ENCODE measurements around the gene PRAMEF18. TPM values are rescaled to one million over a fixed set of nuclear protein-coding genes. Genes with fewer than 3 reads are reported as not detected.
"Not testable (repeated sequence)": the region's sequence is repeated elsewhere in the genome, so short reads cannot be mapped to it uniquely, and the experiment has no call there.

The PRAMEF18 gene, protein sequence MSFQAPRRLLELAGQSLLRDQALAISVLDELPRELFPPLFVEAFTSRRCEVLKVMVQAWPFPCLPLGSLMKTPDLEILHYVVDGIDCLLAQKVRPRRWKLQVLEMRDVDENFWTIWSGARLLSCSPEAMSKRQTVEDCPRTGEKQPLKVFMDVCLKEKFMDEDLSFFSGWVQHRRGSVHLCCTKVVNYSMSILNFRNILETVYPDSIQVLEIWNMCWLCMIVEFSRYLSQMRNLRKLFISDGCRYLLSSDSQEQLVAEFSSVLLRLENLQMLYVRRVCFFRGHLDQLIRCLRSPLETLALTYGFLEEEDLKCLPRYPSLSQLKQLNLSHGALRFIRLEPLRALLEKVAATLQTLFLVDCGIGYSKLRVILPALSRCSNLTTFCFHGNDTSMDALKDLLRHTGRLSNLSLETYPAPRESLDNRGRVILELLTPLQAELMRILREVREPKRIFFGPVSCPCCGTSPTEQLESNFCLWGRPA
- polyA plus RNA-seq (2012; ENCODE audit: insufficient read depth, insufficient read length), result not detected

DNA sequence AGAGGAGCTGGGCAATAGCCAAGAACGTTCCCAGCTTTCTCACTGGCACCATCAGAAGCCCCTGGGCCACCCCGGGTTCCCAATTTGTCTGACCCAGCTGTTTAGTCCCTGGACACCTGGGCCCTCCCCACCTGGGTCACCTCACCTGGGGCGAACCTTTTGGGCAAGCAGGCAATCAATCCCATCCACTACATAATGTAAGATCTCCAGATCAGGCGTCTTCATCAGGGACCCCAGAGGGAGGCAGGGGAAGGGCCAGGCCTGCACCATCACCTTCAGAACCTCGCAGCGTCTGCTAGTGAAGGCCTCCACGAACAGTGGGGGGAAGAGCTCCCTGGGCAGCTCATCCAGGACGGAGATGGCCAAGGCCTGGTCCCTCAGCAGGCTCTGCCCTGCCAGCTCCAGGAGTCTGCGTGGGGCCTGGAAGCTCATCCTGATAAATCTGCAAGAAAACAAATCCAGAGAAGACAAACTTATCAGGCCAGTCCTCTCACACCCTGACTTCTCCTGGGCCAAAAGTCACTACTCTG, at the start of gene PRAMEF18:
PRAMEF18 (minus strand) TSS at position 480 of the 530 bp plus-strand sequence; CDS start at position 432, 48 bp downstream.
- not testable (repeated sequence) for H3K4me3 ChIP-seq (ENCODE audit: low read length); DNase-seq (ENCODE audit: low read depth, low spot score)

DNA sequence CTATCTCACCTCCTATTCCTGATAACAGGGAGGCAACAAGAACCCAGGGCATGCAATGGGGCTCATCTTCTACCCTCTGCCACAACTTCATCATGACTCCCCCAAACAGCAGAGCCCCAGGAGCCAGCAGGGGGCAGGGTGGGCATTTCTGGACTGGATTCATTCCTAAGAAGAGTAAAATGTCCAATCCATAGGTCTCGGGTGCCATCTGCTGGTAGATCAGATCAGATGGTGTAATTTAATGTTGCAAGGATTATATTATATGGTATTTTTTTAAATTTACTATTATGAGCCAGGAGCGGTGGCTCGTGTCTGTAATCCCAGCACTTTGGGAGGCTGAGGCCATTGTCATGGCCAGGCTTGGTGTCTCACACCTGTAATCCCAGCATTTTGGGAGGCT, 39.2 kb upstream of the PRAMEF18 start:
- DNase-seq (ENCODE audit: low read depth, low spot score); H3K4me3 ChIP-seq (ENCODE audit: low read length): not testable (repeated sequence)

DNA sequence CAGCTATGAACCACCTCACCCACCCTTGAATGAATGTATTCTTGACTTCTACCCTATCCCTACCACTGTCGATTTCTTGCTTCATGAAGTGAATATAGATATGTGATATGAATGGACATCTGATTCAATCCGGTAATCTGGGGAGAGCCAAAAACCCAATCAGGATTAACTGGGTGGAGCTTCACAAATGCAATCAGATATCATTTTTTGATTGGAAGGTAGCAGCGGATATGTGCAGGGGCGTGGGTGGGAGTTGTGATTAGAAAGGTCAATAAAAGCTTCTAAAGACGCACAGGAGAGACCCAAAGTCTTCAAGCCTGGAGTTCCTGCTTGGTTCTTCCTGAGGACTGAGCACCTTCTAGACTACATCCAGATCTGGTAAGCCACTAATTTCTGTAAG, 27.9 kb upstream of the PRAMEF18 start, which contains the start of gene PRAMEF5:
PRAMEF5 (plus strand) TSS at position 301 of the 400 bp plus-strand sequence. CDS start 5,071 bp downstream, outside the sequence.
- DNase-seq (ENCODE audit: low read depth, low spot score); H3K4me3 ChIP-seq (ENCODE audit: low read length): not testable (repeated sequence)

DNA sequence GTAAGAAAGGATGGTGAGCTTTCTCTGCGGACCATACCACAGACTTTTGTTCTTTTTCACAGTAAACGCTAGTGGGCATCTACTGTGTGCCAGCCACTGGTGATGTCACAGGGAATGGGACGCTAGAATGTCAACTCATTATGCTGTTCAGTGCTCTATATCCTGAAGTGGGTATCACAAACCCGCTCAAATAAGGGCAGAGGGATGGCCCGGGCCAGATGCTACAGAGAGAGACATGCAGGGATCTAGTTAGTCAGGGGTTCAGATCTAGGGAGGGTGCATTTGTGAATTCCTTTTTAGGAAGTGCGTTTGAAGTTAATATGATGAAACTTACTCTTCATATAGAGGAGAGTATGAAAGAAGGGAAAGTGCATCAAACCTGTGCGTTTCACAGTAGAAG, 21.2 kb upstream of the PRAMEF18 start:
- not testable (repeated sequence) for H3K4me3 ChIP-seq (ENCODE audit: low read length); DNase-seq (ENCODE audit: low read depth, low spot score)

DNA sequence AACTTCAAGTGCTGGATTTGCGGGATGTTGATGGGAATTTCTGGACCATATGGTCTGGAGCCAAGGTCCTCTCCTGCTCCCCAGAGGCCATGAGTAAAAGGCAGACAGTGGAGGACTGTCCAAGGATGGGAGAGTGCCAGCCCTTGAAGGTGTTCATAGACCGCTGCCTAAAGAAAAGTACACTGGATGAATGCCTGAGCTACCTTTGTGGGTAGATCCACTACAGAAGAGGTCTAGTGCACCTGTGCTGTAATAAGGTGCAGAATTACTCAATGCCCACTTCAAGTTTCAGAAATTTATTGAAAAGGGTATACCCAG, 20.6 kb upstream of the PRAMEF18 start:
- not testable (repeated sequence) for H3K4me3 ChIP-seq (ENCODE audit: low read length); DNase-seq (ENCODE audit: low read depth, low spot score)

DNA sequence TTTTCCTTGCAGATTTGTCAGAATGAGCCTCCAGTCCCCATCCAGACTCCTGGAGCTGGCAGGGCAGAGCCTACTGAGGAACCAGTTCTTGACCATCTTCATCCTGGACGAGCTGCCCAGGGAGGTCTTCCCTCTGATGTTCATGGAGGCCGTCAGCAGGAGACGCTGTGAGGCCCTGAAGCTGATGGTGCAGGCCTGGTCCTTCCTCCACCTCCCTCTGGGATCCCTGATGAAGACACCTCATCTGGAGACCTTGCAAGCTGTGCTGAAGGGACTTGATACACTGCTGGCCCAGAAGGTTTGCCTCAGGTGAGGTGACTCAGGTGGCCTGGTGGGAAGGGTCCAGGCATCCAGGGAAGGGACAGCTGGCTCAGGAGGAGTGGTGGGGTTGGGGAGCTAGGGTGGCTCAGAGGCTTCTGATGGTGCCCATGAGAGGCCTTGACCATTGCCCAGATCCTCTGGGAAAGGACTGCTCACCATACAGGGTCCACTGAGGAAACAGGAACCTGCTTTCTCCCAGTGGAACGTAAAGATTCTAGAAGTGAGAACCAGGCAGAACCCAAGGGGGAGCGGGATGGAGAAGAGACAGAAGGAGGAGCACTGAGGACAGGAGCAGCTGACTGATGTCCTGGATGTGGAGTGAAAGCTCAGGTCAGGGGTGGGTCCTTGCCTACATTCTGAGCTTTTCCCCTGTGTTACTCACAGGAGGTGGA, 20.0 kb upstream of the PRAMEF18 start:
- H3K4me3 ChIP-seq (ENCODE audit: low read length); DNase-seq (ENCODE audit: low read depth, low spot score): not testable (repeated sequence)

DNA sequence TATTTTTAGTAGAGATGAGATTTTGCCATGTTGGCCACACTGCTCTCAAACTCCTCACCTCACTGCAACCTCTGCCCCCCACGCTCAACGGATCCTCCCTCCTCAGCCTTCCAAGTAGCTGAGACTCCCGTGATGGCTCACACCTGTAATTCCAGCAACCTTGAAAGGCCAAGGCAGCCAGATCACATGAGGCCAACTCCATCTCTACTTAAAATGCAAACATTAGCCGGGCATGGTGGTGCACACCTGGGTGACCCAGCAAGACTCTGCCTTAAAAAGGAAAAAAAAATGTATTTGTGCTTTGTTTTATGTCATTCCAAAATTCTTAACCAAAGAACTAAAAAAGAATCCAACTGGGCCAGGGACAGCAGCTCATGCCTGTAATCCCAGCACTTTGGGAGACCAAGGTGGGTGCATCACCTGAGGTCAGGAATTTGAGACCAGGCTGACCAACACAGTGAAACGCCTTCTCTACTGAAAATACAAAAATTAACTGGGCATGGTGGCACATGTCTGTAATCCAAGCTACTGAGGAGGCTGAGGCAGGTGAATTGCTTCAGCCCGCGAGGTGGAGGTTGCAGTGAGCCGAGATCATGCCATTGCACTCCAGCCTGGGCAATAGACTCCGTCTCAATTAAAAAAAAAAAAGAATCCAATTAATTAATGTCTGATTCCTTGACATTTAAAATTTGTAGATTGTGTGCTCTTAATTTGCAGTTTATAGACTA, 17.7 kb upstream of the PRAMEF18 start:
- not testable (repeated sequence) for DNase-seq (ENCODE audit: low read depth, low spot score)

DNA sequence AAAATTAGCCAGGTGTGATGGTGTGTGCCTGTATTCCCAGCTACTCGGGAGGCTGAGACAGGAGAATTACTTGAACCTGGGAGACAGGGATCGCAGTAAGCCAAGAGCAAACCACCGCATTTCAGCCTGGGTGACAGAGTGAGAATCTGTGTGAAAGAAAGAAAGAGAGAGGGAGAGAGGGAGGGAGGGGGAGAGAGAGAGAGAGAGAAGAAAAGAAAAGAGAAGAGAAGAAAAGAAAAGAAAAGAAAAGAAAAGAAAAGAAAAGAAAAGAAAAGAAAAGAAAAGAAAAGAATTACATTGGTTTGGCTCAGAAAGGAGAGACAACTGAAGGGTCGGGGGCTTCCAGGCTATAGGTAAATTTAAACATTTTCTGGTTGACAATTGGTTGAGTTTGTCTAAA, 13.7 kb upstream of the PRAMEF18 start:
- not testable (repeated sequence) for H3K4me3 ChIP-seq (ENCODE audit: low read length); DNase-seq (ENCODE audit: low read depth, low spot score)

More for the DNA sequence above, 17.7 kb upstream of the PRAMEF18 start:
- not testable (repeated sequence) for H3K4me3 ChIP-seq (ENCODE audit: low read length)

DNA sequence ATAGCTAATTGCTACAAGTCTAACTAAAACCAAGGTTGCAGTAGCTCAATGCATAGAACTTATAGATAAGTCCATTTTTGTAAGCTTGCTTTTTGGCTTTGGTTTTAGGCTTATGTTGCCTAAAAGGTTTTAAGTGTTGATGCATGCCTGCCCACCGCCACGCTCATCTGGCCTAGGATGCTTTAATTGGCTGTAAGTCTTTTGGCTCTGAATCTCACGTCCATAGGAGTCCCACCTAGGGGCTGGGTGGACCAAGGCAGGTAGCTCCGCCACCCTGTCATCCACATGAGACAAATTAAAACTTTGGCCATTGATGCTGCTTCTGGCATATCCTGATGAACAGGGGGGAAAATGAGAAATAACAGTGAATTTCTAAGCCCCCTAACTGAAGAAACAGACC, 11.6 kb upstream of the PRAMEF18 start:
- not testable (repeated sequence) for DNase-seq (ENCODE audit: low read depth, low spot score); H3K4me3 ChIP-seq (ENCODE audit: low read length)

DNA sequence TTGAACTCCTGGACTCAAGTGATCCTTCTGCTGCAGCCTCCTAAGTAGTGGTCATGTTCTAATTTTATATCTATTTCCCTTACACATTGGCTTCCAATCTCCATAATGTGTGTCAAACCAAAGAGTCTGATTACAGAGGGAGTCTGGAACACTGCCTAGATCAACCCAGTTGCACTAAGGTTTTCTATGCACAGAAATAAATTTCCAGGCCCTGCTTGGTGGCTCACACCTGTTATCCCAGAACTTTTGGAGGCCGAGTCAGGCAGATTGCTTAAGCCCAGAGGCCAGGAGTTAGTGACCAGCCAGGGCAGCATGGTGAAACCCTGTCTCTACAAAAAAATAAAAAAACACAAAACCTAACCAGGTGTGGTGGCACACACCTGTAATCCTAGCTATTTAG, 8.1 kb upstream of the PRAMEF18 start:
- not testable (repeated sequence) for DNase-seq (ENCODE audit: low read depth, low spot score); H3K4me3 ChIP-seq (ENCODE audit: low read length)

DNA sequence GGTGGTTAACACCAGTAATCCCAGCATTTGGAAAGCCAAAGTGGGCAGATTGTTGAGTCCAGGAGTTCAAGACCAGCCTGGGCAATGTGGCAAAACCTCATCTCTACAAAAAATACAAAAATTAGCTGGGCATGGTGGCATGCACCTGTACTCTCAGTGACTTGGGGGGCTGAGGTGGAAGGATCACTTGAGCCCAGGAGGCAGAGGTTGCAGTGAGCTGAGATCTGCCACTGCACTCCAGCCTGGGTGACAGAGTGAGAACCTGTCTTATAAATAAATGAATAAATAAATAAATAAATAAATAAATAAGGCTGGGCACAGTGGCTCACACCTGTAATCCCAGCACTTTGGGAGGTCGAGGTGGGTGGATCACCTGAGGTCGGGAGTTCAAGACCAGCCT, 6.1 kb upstream of the PRAMEF18 start:
- not testable (repeated sequence) for H3K4me3 ChIP-seq (ENCODE audit: low read length); DNase-seq (ENCODE audit: low read depth, low spot score)

DNA sequence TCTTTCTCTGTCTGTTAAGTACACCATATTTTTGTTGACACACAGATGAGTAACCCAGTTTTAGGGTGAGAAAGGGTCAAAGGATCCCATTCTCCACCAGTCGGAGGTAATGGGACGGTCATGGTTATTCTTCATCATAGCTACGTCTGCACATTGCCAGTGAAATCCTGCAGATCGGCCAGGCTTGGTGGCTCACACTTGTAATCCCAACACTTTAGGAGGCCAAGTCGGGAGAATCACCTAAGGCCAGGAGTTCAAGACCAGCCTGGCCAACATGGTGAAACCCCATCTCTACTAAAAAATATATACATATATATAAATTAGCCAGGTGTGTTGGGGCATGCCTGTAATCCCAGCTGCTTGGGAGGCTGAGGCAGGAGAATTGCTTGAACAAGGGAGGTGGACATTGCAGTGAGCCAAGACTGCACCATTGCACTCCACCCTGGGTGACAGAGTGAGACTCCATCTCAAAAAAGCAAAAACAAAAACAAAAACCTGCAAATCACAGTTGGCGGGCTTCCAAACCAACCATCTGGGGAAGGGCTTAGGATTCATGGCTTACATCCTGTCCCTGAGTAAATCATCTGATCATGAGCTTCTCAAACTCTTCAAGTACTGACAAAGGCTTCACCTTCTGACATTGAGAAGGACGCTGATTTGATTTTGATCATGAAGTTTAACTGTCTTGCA, 5.3 kb upstream of the PRAMEF18 start:
- DNase-seq (ENCODE audit: low read depth, low spot score), result peak; percentile 7
- not testable (repeated sequence) for H3K4me3 ChIP-seq (ENCODE audit: low read length)

DNA sequence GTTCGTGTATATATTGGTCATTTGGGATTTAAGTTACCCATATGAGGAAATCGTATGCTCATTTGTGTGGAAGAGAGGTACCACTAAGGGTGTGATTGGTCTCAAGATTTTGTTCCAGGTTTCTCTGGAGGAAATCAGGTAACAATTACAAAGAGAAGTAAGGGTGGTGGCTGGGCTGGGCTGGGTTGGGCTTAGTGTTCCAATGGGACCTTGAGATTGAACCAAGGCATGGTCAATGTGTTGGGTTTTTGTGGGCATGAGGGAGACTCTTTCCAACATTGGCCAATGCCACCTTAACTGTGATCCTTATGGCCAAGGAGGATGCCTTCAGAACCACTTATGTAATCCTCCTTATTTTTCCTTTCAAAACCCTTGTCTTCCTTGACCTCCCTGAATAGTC, 4.6 kb upstream of the PRAMEF18 start:
- not testable (repeated sequence) for H3K4me3 ChIP-seq (ENCODE audit: low read length); DNase-seq (ENCODE audit: low read depth, low spot score)

DNA sequence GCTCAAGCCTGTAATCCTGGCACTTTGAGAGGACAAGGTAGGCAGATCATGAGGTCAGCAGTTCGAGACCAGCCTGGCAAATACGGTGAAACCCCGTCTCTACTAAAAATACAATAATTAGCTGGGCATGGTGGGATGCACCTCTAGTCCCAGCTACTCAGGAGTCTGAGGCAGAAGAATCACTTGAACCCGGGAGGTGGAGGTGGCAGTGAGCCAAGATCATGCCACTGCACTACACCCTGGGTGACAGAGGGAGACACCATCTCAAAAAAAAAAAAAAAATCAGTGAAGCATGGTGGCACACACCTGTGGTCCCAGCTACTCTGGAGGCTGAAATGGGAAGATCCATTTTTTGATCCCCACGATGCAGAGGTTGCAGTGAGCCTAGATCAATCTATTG, 4.1 kb upstream of the PRAMEF18 start:
- H3K4me3 ChIP-seq (ENCODE audit: low read length); DNase-seq (ENCODE audit: low read depth, low spot score): not testable (repeated sequence)

DNA sequence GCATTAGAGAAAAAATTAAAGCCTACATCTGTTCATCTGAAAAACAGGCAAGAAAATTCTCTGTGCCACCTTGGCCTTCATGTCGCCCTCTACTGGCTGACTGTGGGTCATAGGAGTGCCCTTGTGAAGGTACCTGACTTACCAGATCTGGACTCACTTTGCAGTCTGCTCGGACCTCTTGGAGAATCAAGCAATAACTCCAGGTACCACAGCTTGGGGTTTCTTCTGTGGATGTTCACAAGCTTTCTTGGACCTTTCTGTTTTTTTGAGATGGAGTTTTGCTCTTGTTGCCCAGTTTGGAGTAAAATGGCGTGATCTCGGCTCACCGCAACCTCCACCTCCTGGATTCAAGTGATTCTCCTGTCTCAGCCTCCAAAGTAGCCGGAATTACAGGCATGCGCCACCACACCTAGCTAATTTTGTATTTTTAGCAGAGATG, 2.4 kb upstream of the PRAMEF18 start:
- H3K4me3 ChIP-seq (ENCODE audit: low read length), result no peak overlapping the region
- peak; percentile 20 for DNase-seq (ENCODE audit: low read depth, low spot score)

DNA sequence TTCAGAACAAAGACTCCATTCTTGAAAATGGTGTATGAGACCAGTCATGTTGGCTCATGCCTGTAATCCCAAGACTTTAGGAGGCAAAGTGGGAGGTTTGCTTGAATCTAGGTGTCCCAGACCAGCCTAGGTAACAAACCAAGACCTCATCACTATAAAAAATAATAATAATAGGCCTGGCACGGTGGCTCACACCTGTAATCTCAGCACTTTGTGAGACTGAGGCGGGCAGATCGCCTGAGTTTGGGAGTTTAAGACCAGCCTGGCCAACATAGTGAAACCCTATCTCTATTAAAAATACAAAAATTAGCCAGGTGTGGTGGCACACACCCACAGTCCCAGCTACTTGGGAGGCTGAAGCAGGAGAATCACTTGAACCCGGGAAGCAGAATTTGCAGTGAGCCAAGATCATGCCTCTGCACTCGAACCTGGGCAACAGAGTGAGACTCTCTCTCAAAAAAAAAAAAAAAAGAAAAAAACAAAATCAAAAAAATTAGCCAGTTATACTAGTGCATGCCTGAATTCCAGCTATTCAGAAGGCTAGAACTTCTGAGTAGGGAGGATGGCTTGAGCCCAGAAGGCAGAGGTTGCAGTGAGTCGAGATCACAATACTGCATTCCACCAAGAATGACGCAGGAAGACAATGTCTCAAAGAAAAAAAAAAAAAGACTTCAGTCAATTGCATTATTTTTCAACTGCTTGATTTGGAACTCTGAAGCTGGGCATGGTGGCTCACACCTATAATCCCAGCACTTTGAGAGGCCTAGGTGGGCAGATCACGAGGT, 1.5 kb upstream of the PRAMEF18 start:
- not testable (repeated sequence) for H3K4me3 ChIP-seq (ENCODE audit: low read length); DNase-seq (ENCODE audit: low read depth, low spot score)

DNA sequence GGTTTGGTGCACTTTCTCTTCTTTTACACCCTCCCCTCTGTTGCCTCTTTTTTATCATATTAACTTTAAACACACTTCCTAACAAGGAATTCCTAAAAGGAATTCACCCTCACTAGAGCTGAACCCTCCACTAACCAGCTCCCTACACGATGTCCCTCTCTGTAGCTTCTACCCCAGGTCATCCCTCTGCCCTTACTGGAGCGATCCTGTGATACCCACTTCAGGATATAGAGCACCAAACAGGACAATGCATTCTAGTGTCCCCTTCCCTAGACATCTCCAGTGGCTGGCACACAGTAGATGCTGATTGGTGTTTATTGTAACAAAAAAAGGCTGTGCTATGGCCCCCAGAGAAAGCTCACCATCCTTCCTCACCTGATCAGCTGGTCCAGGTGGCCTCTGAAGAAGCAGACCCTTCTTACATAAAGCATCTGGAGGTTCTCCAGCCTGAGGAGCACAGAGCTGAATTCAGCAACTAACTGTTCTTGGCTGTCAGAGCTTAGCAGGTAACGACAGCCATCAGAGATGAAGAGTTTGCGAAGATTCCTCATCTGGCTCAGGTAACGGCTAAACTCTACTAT, 1.4 kb downstream of the PRAMEF18 start:
- H3K4me3 ChIP-seq (ENCODE audit: low read length), result no peak overlapping the region
- no peak for DNase-seq (ENCODE audit: low read depth, low spot score)
